ENCODE measurements around the gene INPP5E. TPM values are rescaled to one million over a fixed set of nuclear protein-coding genes. Genes with fewer than 3 reads are reported as not detected.

INPP5E gene
- total RNA-seq, 4 donors from 2014 or later = 8.4 to 17.1 (median 12.5) TPM

- DNase-seq (ENCODE audit: extremely low spot score) = peak; percentile 93
- TF ChIP-seq EP300 (IDR thresholded peaks at IDR 0.05) (no peak), POLR2AphosphoS5 (IDR thresholded peaks at IDR 0.05) (peak; percentile 75 to 80), CTCF (IDR thresholded peaks at IDR 0.05) (peak; percentile 98 to 99 (median 98)), POLR2A (IDR thresholded peaks at IDR 0.05; ENCODE audit: low read depth) (no peak)
- Histone ChIP-seq H3K4me1 (peaks cover 18 to 25% (median 24%) of the 10 kb centered on the region in 4 donors), H3K9me3 (no peaks in the 10 kb centered on the region), H3K4me3 (peak within 1 kb of the TSS; percentile 80 to 100 (median 88)), H3K27me3 (no peaks in the 10 kb centered on the region), H3K27ac (replicated peaks in 1 of 4) (peak within 1 kb of the TSS; percentile 50 to 74 (median 62)), H3K36me3 (peaks cover 21 to 65% (median 62%) of the 10 kb centered on the region in 4 donors)
- 7% methylated on average over 9 of the region's 71 CpGs for WGBS
- intact Hi-C loops (cut with DNase I) = no loop called here
These were observed 39.4 kb downstream of the INPP5E start, which contains the start of gene SNAPC4 for GRCh38 chr9:136400038-136400834. SNAPC4 (minus strand) TSS chr9:136400170; CDS start chr9:136398428, 1,742 bp downstream.

- Histone ChIP-seq H3K4me3 (peak overlapping the region; percentile 80 to 100 (median 88)), H3K27me3 (no peaks in the 10 kb centered on the region), H3K9me3 (no peaks in the 10 kb centered on the region), H3K27ac (replicated peaks in 1 of 4) (peak overlapping the region; percentile 50 to 74 (median 62)), H3K36me3 (peaks cover 22 to 65% (median 62%) of the 10 kb centered on the region in 4 donors), H3K4me1 (peaks cover 18 to 25% (median 24%) of the 10 kb centered on the region in 4 donors)
- TF ChIP-seq POLR2A (IDR thresholded peaks at IDR 0.05; ENCODE audit: low read depth) = no peak
- TF ChIP-seq POLR2AphosphoS5 (IDR thresholded peaks at IDR 0.05) = no peak
- no peak for TF ChIP-seq CTCF (IDR thresholded peaks at IDR 0.05)
- no peak for TF ChIP-seq EP300 (IDR thresholded peaks at IDR 0.05)
- intact Hi-C loops (cut with DNase I) = loop anchor here (5.0 kb wide), 1 partner anchor 62 kb away; no protein-coding TSS in a partner anchor
- WGBS = 10% methylated on average over 8 of the region's 67 CpGs
- DNase-seq (ENCODE audit: extremely low spot score) = no peak
These were observed 40.2 kb downstream of the INPP5E start for GRCh38 chr9:136399176-136400037.

DNA sequence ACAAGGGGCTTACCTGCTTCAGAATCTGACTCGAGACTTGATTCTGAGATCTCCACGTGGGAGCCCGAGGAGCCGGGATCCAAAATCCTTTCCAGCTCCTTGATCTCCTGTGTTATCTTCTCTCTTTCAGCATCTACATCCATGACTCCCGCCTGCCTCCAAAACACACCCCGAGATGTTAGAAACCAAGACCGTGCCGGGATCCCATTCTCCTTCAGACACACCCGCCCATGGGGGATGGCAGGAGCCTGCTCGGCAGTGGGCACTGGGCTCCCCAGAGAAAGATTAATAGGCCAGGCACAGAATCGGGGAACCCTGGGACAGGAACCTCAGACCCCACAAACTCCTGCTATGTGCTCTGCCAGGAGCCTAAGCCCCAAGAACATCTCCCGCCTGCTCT, 41.4 kb downstream of the INPP5E start:
- no peaks in the 10 kb centered on the region for H3K9me3 ChIP-seq
- intact Hi-C loops (cut with DNase I) = loop anchor here (5.0 kb wide), 1 partner anchor 61 kb away; no protein-coding TSS in a partner anchor
- peaks cover 18 to 25% (median 24%) of the 10 kb centered on the region in 4 donors for H3K4me1 ChIP-seq
- H3K27me3 ChIP-seq = no peaks in the 10 kb centered on the region
- TF ChIP-seq POLR2AphosphoS5 (IDR thresholded peaks at IDR 0.05) = no peak
- DNase-seq (ENCODE audit: extremely low spot score) = no peak
- no peak overlapping the region for H3K4me3 ChIP-seq
- whole genome bisulfite sequencing = 91% methylated on average over 10 of the region's 12 CpGs
- peaks cover 32 to 65% (median 62%) of the 10 kb centered on the region in 4 donors for H3K36me3 ChIP-seq
- no peak overlapping the region for H3K27ac ChIP-seq (replicated peaks in 1 of 4)

DNA sequence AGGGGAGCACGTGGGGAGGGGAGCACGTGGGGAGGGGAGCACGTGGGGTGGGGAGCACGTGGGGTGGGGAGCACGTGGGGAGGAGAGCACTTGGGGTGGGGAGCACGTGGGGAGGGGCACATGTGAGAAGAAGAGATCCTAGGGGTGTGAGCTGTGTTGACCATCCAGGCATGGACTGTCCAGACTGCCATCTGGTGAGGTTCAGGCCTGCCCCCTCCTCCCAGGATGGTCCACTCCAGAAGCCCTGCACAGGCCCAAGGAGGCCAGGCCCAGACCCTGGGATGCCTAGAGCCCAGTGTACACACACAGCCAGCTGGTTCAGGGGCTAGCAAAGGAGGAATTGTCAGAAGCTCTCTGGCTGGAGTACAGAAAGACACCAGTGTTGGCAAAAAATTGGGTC, 42.0 kb downstream of the INPP5E start:
- TF ChIP-seq POLR2AphosphoS5 (IDR thresholded peaks at IDR 0.05) (no peak), EP300 (IDR thresholded peaks at IDR 0.05) (no peak), CTCF (IDR thresholded peaks at IDR 0.05) (no peak), POLR2A (IDR thresholded peaks at IDR 0.05; ENCODE audit: low read depth) (no peak)
- 77% methylated on average over 3 of the region's 6 CpGs for WGBS
- DNase-seq (ENCODE audit: extremely low spot score) = no peak
- H3K4me1 ChIP-seq = peaks cover 18 to 25% (median 24%) of the 10 kb centered on the region in 4 donors
- H3K27me3 ChIP-seq = no peaks in the 10 kb centered on the region
- H3K4me3 ChIP-seq = no peak overlapping the region
- intact Hi-C loops (cut with DNase I) = loop anchor here (5.0 kb wide), 1 partner anchor 60 kb away; no protein-coding TSS in a partner anchor
- H3K36me3 ChIP-seq = peaks cover 33 to 71% (median 67%) of the 10 kb centered on the region in 4 donors
- H3K9me3 ChIP-seq = no peaks in the 10 kb centered on the region
- no peak overlapping the region for H3K27ac ChIP-seq (replicated peaks in 1 of 4)

All from esophagus muscularis mucosa (tissue), 4 donors.